IPS DF 6.9 (cell line): Measurements from ENCODE around the gene KLK15.

Experiments used
- DNase-seq: peaks from one replicate; pipeline ENCODE4 v3.0.0-alpha.2; 2013; ENCODE audit warnings: low read depth, low spot score
- H3K27ac ChIP-seq: one replicate; pipeline ENCODE4 v1.5.1; 2013; ENCODE audit warnings: low read length, control low read depth
- H3K27me3 ChIP-seq: 2 replicates; pipeline ENCODE4 v1.6.1; 2013; ENCODE audit warnings: mild to moderate bottlenecking, low read length; ENCODE audit not compliant: control insufficient read depth, insufficient read depth
- H3K36me3 ChIP-seq: 2 replicates; pipeline ENCODE4 v1.6.1; 2013; ENCODE audit warnings: low read length; ENCODE audit not compliant: control insufficient read depth, insufficient read depth
- H3K4me1 ChIP-seq: 2 replicates; pipeline ENCODE4 v1.6.1; 2013; ENCODE audit warnings: low read length; ENCODE audit not compliant: control insufficient read depth, insufficient read depth
- H3K4me3 ChIP-seq: 2 replicates; pipeline ENCODE4 v1.5.1; 2013; ENCODE audit warnings: mild to moderate bottlenecking, low read length
- H3K9me3 ChIP-seq: 2 replicates; pipeline ENCODE4 v1.6.1; 2013; ENCODE audit warnings: low read length, inconsistent platforms; ENCODE audit not compliant: control insufficient read depth, insufficient read depth
- WGBS: extraction: QIAGEN DNeasy Blood & Tissue Kit; methylation state at CpG from one replicate; pipeline ENCODE4 v1.1.7; 2013; ENCODE audit warnings: mixed read lengths, missing lambda C conversion rate; ENCODE audit not compliant: insufficient read length, insufficient coverage; 5-methylcytosine and 5-hydroxymethylcytosine counted together

The KLK15 gene

DNA sequence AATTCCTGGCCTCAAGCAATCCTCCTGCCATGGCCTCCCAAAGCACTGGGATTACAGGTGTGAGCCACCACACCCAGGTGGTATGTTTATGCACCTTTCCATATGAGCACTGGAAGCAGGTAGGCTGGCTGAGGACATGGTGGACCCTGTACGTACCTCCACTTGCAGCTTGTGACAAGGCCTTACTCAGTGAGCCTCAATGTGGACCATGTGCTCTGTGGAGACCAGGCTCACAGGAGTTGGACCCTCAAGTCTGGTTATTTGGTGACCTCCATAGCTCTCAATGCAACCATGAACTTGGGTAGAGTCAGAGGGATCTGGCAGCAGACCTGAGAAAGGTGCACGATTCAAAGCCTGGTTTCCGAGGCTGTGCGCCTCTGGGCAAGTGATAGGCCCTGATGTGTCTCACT is 37.7 kb downstream of the KLK15 start:
- peaks cover 29% of the 10 kb centered on the region for H3K36me3 ChIP-seq
- H3K9me3 ChIP-seq: no peaks in the 10 kb centered on the region
- no peak for DNase-seq
- H3K4me1 ChIP-seq: peaks cover 4% of the 10 kb centered on the region; the same call in 1 of the 2 replicates
- WGBS: no CpG with 5 or more reads among the region's 4 CpGs
- no peaks in the 10 kb centered on the region for H3K27me3 ChIP-seq
- no peak overlapping the region for H3K4me3 ChIP-seq
- H3K27ac ChIP-seq: no peak overlapping the region

- Histone ChIP-seq H3K36me3 (peaks cover 29% of the 10 kb centered on the region), H3K4me1 (peaks cover 4% of the 10 kb centered on the region; the same call in 1 of the 2 replicates), H3K4me3 (no peak overlapping the region), H3K9me3 (no peaks in the 10 kb centered on the region), H3K27me3 (no peaks in the 10 kb centered on the region), H3K27ac (no peak overlapping the region)
- DNase-seq: no peak
- WGBS: no CpG with 5 or more reads among the region's 18 CpGs
Observed at GRCh38 chr19:50794876-50795663, 38.3 kb downstream of the KLK15 start.

DNA sequence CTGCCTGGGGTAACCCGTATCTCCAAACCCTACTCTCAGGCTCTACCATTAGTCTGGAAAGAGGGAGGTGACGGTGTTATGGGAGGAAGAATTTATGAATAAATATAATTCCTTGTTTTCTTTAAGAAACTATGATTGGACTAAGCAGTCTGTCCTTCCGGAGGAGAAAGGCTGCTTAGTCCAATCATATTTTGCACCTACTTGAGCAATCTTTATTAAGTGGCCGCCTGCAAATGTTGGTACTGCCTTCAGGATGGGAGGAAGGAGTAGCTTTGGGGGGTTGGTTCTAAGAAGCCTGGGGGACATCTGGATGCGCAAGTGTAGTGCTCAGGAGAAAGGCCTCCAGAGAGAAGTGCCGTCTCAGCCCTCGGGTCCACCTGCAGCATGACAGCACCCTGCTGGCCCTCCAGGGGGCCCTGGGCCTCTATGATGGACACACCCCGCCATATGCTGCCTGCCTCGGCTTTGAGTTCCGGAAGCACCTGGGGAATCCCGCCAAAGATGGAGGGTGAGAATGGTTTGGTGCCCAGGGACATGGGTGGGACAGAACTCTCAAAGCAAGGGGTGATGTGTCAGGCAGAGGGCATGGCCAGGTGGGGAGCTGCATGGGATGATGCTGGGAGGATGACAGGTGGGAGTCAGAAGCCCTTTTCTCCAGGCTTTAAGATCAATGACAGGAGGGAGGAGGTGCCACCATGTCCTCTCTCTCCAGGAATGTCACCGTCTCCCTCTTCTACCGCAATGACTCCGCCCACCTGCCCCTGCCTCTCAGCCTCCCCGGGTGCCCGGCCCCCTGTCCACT is 39.1 kb downstream of the KLK15 start:
- H3K9me3 ChIP-seq: no peaks in the 10 kb centered on the region
- H3K4me1 ChIP-seq: peaks cover 4% of the 10 kb centered on the region; the same call in 1 of the 2 replicates
- no peak overlapping the region for H3K27ac ChIP-seq
- peaks cover 21% of the 10 kb centered on the region for H3K36me3 ChIP-seq
- H3K27me3 ChIP-seq: no peaks in the 10 kb centered on the region
- H3K4me3 ChIP-seq: no peak overlapping the region
- no peak for DNase-seq
- WGBS: no CpG with 5 or more reads among the region's 16 CpGs

DNA sequence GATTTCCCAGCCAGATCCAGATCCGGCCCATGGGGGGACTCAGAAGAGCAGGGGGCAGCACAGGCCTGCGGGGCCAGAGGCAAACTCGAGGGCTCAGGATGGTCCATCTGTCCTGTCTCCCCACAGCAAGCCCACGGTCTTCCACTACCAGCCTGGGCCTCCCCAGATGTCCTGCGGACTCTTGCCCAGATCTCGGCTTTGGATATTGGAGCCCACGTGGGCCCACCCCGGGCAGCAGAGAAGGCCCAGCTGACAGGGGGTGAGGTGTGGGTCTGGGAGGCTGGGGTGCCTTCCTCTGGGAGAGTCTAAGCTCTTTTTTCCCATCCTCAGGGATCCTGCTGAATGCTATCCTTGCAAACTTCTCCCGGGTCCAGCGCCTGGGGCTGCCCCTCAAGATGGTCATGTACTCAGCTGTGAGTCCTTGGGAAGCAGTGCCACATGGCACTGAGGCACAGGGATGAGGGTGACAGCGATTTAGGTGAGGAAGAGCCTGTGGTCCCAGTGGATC is 39.8 kb downstream of the KLK15 start:
- peaks cover 14% of the 10 kb centered on the region for H3K36me3 ChIP-seq
- H3K27ac ChIP-seq: no peak overlapping the region
- no peaks in the 10 kb centered on the region for H3K9me3 ChIP-seq
- no peaks in the 10 kb centered on the region for H3K27me3 ChIP-seq
- H3K4me3 ChIP-seq: no peak overlapping the region
- no peak for DNase-seq
- peaks cover 4% of the 10 kb centered on the region; the same call in 1 of the 2 replicates for H3K4me1 ChIP-seq
- WGBS: no CpG with 5 or more reads among the region's 11 CpGs

GRCh38 chr19:50792272-50793250 is 40.8 kb downstream of the KLK15 start:
- H3K36me3 ChIP-seq: peaks cover 4% of the 10 kb centered on the region
- WGBS: no CpG with 5 or more reads among the region's 13 CpGs
- no peak overlapping the region for H3K4me3 ChIP-seq
- no peak overlapping the region for H3K27ac ChIP-seq
- no peaks in the 10 kb centered on the region for H3K9me3 ChIP-seq
- H3K4me1 ChIP-seq: 0 out of 2 replicates have a peak, but pooled peaks cover 3% of the 10 kb centered on the region
- H3K27me3 ChIP-seq: no peaks in the 10 kb centered on the region
- no peak for DNase-seq

DNA sequence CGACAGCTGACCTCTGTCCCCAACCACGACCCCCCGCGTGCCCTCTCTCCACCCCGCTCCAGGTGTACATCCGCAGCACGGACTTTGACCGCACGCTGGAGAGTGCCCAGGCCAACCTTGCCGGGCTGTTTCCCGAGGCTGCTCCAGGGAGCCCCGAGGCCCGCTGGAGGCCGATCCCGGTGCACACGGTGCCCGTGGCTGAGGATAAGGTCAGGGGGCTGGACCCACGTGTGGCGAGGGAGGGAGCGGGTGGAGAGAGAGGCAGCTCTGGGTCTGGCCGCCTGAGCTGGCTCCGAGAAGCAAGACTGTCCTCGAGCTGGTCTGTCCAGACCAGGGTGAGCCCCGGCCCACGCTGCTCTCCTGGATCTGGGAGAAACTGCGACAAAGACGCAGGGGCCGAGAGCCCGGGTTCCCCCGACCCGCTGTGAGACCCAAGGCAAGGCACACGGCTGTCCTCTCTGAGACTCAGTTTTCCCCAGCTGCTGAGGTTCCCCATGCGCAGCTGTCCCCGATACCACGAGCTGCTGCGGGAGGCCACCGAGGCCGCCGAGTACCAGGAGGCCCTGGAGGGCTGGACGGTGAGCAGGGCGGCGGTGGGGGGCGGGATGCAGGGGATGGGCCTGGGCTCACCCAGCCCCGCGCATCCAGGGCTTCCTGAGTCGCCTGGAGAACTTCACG is 41.6 kb downstream of the KLK15 start:
- Histone ChIP-seq H3K9me3 (no peaks in the 10 kb centered on the region), H3K27me3 (no peaks in the 10 kb centered on the region), H3K27ac (no peak overlapping the region), H3K4me1 (0 out of 2 replicates have a peak, but pooled peaks cover 2% of the 10 kb centered on the region), H3K36me3 (no peaks in the 10 kb centered on the region), H3K4me3 (no peak overlapping the region)
- no peak for DNase-seq
- WGBS: no CpG with 5 or more reads among the region's 47 CpGs

GRCh38 chr19:50790922-50791467 is 42.4 kb downstream of the KLK15 start:
- H3K9me3 ChIP-seq: no peaks in the 10 kb centered on the region
- no peak overlapping the region for H3K4me3 ChIP-seq
- 100% methylated on average over 1 of the region's 6 CpGs for WGBS
- no peak overlapping the region for H3K27ac ChIP-seq
- H3K27me3 ChIP-seq: no peaks in the 10 kb centered on the region
- no peak for DNase-seq
- 0 out of 2 replicates have a peak, but pooled peaks cover 1% of the 10 kb centered on the region for H3K4me1 ChIP-seq
- no peaks in the 10 kb centered on the region for H3K36me3 ChIP-seq

DNA sequence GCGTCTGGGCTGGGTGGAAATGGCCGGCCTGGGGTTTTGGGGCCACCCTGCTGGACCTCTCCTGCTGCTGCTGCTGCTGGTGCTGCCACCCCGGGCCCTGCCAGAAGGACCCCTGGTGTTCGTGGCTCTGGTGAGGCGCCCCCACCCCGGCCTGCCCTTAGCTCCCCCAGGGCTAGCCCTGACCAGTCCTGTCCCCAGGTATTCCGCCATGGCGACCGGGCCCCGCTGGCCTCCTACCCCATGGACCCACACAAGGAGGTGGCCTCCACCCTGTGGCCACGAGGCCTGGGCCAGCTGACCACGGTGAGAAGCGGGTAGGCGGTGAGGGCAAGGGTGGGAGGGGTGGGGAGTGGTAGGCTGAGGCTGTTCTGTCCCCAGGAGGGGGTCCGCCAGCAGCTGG is 43.0 kb downstream of the KLK15 start, which contains the start of gene ACP4:
TSS of gene ACP4 (plus strand) at position 20 of the 400 bp plus-strand sequence. CDS start at position 20, 0 bp downstream.
- no peaks in the 10 kb centered on the region for H3K36me3 ChIP-seq
- no peak within 1 kb of the TSS for H3K27ac ChIP-seq
- no peaks in the 10 kb centered on the region for H3K9me3 ChIP-seq
- WGBS: no CpG with 5 or more reads among the region's 15 CpGs
- H3K4me1 ChIP-seq: 0 out of 2 replicates have a peak, but pooled peaks cover 1% of the 10 kb centered on the region
- H3K4me3 ChIP-seq: no peak within 1 kb of the TSS
- no peak for DNase-seq
- H3K27me3 ChIP-seq: no peaks in the 10 kb centered on the region

DNA sequence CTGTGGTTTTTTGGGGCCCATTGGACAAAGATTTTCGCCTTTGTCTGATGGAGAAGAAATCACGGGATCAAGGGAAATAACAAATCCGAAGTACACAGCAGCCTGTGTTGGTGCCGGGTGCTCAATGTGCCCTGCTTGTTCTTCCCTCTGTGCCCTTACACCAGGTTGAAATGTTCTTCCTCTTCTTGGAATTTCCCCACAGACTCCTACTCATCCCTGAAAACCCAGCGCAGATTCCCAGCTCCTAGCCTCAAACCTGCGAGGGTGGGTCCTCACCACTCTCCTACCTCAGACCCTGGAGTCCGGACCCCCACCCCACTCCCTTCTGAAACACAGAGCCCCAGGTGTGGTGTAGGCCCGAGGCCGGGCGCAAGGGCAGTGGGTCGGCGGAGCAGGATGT is 48.0 kb downstream of the KLK15 start:
- Histone ChIP-seq H3K27me3 (no peaks in the 10 kb centered on the region), H3K9me3 (no peaks in the 10 kb centered on the region), H3K4me3 (no peak overlapping the region), H3K4me1 (no peaks in the 10 kb centered on the region), H3K36me3 (no peaks in the 10 kb centered on the region), H3K27ac (no peak overlapping the region)
- WGBS: no CpG with 5 or more reads among the region's 12 CpGs
- no peak for DNase-seq
